ENCODE data around the gene PRPF6.

DNA sequence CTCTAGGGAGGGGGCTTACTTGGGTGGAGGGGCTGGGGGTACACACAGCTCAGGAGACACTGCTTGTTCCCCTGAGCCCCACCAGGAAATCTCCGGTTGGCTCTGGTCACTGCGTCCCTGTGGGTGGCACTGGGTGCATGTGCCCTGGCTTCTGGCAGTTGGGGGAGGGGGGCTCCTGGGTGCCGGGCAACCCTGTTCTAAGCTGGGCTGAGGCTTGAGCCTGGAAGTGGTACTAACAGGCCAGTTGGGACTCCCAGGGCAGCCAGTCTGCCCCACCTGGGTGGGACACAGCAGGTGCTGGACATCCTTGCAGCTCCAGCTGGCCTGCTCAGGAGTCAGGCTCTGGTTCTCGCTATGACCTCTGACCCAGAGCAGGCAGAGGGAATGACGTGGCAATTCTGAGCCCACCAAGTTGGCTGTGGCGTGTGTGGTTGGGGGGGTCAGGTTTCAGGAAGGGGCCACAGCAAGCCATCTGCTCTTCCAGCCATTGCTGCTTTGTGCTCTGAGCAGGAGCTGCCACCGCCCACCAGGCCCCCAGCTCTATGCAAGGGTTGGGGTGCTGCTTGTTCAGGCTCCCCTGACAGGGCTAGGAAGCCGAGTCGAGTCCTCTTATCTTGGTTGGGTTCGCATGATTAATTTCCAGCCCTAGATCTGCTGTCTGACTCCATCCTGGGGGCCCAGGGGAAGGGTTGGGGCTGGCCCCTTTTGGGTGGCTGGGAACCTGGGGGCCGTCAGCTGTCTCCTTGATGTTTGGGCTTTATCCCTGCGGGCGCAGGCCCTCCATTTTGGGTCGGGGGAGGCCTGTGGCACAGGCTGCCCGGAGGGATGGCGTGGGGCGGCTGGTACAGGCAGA is 55.6 kb downstream of the PRPF6 start:
- TF ChIP-seq, protein P1, sequence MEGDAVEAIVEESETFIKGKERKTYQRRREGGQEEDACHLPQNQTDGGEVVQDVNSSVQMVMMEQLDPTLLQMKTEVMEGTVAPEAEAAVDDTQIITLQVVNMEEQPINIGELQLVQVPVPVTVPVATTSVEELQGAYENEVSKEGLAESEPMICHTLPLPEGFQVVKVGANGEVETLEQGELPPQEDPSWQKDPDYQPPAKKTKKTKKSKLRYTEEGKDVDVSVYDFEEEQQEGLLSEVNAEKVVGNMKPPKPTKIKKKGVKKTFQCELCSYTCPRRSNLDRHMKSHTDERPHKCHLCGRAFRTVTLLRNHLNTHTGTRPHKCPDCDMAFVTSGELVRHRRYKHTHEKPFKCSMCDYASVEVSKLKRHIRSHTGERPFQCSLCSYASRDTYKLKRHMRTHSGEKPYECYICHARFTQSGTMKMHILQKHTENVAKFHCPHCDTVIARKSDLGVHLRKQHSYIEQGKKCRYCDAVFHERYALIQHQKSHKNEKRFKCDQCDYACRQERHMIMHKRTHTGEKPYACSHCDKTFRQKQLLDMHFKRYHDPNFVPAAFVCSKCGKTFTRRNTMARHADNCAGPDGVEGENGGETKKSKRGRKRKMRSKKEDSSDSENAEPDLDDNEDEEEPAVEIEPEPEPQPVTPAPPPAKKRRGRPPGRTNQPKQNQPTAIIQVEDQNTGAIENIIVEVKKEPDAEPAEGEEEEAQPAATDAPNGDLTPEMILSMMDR (IDR thresholded peaks at IDR 0.05): no peak
- no peak for TF ChIP-seq ZFX (IDR thresholded peaks at IDR 0.05; ENCODE audit: borderline replicate concordance)

Data from 22Rv1 (cell line).